ENCODE results near the gene IER5L. TPM values are rescaled to one million over a fixed set of nuclear protein-coding genes. Genes with fewer than 3 reads are reported as not detected.

The IER5L gene
- total and polyA plus RNA-seq, 2 of the 8 experiments (the other 6 are each of a cell fraction or from before 2014, with no cell fraction given): 0.65 to 1.0 TPM

DNA sequence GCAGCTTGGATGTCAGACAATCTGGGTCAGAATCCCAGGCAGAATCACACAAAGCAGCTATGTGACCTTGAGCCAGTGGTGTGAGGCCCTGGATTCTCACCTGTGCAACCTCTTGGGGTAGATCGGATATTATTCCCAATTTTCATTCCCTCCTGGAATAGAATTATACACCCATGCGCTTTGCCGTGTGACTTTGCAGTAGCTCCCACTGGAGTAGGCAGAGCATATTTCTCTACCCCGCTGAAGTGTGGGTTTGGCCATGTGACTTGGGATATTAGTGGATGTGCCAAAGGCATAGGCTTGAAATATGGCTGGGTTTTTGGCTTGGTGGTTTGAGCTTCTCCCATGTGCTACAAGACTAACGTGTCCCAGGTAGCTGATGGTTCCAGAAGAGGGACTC lies 35.5 kb upstream of the IER5L start:
- no peaks in the 10 kb centered on the region for H3K9me3 ChIP-seq (ENCODE audit: insufficient read depth in 2 of 2, low read depth in 1 of 2, low read length in 1 of 2)
- peaks cover 0 to 9% (median 0%) of the 10 kb centered on the region in 4 experiments; a peak in 1 of 8 replicates for H3K36me3 ChIP-seq (ENCODE audit: control insufficient read depth in 2 of 4, insufficient read depth in 4 of 4, low read length in 3 of 4)
- POLR2A ChIA-PET (ENCODE audit: partially characterized antibody): interaction anchor here (0.6 to 2.2 kb wide), 3 partner anchors 9 to 422 kb away, joined by 3 to 6 read pairs (median 3); no protein-coding TSS in a partner anchor
- no peak overlapping the region for H3K27ac ChIP-seq (ENCODE audit: low read depth, low read length)
- H3K4me3 ChIP-seq (ENCODE audit: extremely low read depth in 1 of 4, insufficient read depth in 2 of 4, low read depth in 3 of 4, low read length in 4 of 4): no peak overlapping the region
- H4K91ac ChIP-seq (replicated peaks; ENCODE audit: insufficient read length, low read length): no peak overlapping the region
- H2AK5ac ChIP-seq (ENCODE audit: low read depth, low read length): no peak overlapping the region
- H2BK15ac ChIP-seq (ENCODE audit: low read length): no peak overlapping the region
- H2AFZ ChIP-seq (ENCODE audit: low read length): no peak overlapping the region
- H4K20me1 ChIP-seq (replicated peaks in 1 of 2; ENCODE audit: control insufficient read depth in 1 of 2, insufficient read depth in 2 of 2, low read length in 2 of 2): peaks cover 0 to 5% of the 10 kb centered on the region in 2 experiments
- no peak overlapping the region for H3K18ac ChIP-seq (ENCODE audit: extremely low read depth, low read length)
- no peak overlapping the region for H4K5ac ChIP-seq (ENCODE audit: insufficient read length, low read depth, low read length)
- H3K79me2 ChIP-seq (ENCODE audit: control insufficient read depth in 1 of 2, insufficient read depth in 2 of 2, low read length in 2 of 2): peaks cover 0 to 19% of the 10 kb centered on the region in 2 experiments; a peak in 2 of 4 replicates
- H2BK12ac ChIP-seq (ENCODE audit: low read depth, low read length): no peak overlapping the region
- no peak overlapping the region for H2BK5ac ChIP-seq (ENCODE audit: low read depth, low read length)
- no peak overlapping the region for H3K9ac ChIP-seq (replicated peaks in 1 of 4; ENCODE audit: extremely low read depth in 1 of 4, low read depth in 3 of 4, low read length in 3 of 4)
- H3K23me2 ChIP-seq (ENCODE audit: low read depth, low read length): peaks cover 10% of the 10 kb centered on the region
- H3K23ac ChIP-seq (ENCODE audit: insufficient read length): no peak overlapping the region
- H3K79me1 ChIP-seq (ENCODE audit: low read depth, low read length): peaks cover 10% of the 10 kb centered on the region
- FAIRE-seq: no peak
- H3K14ac ChIP-seq (ENCODE audit: insufficient read length): no peak overlapping the region
- WGBS, 2 experiments (ENCODE audit: extremely low coverage in 1 of 2, insufficient coverage in 1 of 2, insufficient read length in 1 of 2, insufficient replicate concordance in 2 of 2, low coverage in 1 of 2, low lambda C conversion rate in 2 of 2, missing lambda C conversion rate in 1 of 2): 89% methylated on average over 5 of the region's 5 CpGs; no CpG with 5 or more reads in 1 of the 2 experiments
- DNase-seq (ENCODE audit: low read depth in 1 of 2, low spot score in 2 of 2): no peak
- H3K4me1 ChIP-seq (replicated peaks in 1 of 4; ENCODE audit: control insufficient read depth in 3 of 4, insufficient read depth in 4 of 4, low read length in 3 of 4): peaks cover 0 to 17% (median 10%) of the 10 kb centered on the region in 4 experiments; a peak in 6 of 7 replicates
- H4K8ac ChIP-seq (ENCODE audit: extremely low read depth, insufficient read depth, low read length): no peak overlapping the region
- no peak overlapping the region for H2BK20ac ChIP-seq (ENCODE audit: low read length)
- no peak overlapping the region for H3K4me2 ChIP-seq (ENCODE audit: insufficient read depth in 1 of 2, low read depth in 2 of 2, low read length in 2 of 2)
- H3K4ac ChIP-seq (replicated peaks; ENCODE audit: insufficient read length, low read depth, low read length): no peak overlapping the region
- H3K56ac ChIP-seq (replicated peaks; ENCODE audit: insufficient read length, low read depth, low read length): no peak overlapping the region
- CTCF ChIA-PET (ENCODE audit: partially characterized antibody): interaction anchor here (0.7 to 2.4 kb wide), 5 partner anchors 13 to 346 kb away, joined by 3 to 12 read pairs (median 3); no protein-coding TSS in a partner anchor
- no peaks in the 10 kb centered on the region for H3K27me3 ChIP-seq (replicated peaks in 1 of 4; ENCODE audit: control insufficient read depth in 3 of 4, extremely low read depth in 1 of 4, insufficient read depth in 3 of 4, low read length in 3 of 4)
- no peak overlapping the region for H2BK120ac ChIP-seq (replicated peaks; ENCODE audit: low read depth, low read length)
